DMS53 treated with DMSO at 0.1 percent for 48 hours (cell line): Measurements from ENCODE around the gene KBTBD3.

Source experiments
- DNase-seq: peaks from one replicate; lab custom pipeline; 2025; ENCODE audit not compliant: unreplicated experiment; lab: John Stamatoyannopoulos, UW

KBTBD3 gene, protein sequence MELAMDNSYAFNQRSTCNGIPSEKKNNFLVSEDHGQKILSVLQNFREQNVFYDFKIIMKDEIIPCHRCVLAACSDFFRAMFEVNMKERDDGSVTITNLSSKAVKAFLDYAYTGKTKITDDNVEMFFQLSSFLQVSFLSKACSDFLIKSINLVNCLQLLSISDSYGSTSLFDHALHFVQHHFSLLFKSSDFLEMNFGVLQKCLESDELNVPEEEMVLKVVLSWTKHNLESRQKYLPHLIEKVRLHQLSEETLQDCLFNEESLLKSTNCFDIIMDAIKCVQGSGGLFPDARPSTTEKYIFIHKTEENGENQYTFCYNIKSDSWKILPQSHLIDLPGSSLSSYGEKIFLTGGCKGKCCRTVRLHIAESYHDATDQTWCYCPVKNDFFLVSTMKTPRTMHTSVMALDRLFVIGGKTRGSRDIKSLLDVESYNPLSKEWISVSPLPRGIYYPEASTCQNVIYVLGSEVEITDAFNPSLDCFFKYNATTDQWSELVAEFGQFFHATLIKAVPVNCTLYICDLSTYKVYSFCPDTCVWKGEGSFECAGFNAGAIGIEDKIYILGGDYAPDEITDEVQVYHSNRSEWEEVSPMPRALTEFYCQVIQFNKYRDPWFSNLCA

DNA sequence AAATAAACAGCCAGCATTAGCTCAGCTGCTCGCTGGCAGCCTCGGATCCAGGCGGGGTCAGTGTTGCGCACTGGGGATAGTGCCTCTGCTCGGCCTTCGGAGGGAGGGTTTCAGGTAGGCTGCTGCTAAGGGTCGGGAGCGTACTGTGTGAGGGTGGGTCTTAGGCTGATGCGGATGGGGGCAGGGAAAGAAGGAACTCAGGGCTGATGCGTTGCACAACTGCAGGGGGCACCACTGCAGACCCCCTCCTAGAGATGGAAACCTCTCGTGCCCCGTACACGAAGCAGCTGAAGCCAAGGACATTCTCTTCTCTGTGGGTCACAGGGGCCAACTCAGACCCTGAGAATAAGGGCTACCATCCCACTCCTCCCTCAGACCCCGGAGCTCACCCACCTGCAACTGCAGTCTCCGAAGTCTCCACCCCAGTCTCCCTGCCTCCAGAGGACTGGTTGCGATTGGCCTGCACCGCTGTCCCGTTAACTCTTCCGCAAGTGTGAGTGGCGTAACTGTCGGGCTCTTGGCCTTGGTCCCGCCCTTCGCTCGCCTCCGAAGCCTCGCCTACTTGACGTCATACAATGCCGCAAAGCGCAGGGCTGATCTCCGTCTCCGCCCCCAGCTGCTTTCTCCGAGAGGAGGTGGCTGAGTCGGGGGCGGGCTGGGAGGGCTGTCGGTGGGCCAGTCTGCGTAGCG lies at the start of gene KBTBD3:
Gene KBTBD3, minus strand, starts transcription at position 429 of the 690 bp plus-strand sequence. CDS start 18,250 bp downstream, outside the sequence.
- peak; percentile 97 for DNase-seq

DNA sequence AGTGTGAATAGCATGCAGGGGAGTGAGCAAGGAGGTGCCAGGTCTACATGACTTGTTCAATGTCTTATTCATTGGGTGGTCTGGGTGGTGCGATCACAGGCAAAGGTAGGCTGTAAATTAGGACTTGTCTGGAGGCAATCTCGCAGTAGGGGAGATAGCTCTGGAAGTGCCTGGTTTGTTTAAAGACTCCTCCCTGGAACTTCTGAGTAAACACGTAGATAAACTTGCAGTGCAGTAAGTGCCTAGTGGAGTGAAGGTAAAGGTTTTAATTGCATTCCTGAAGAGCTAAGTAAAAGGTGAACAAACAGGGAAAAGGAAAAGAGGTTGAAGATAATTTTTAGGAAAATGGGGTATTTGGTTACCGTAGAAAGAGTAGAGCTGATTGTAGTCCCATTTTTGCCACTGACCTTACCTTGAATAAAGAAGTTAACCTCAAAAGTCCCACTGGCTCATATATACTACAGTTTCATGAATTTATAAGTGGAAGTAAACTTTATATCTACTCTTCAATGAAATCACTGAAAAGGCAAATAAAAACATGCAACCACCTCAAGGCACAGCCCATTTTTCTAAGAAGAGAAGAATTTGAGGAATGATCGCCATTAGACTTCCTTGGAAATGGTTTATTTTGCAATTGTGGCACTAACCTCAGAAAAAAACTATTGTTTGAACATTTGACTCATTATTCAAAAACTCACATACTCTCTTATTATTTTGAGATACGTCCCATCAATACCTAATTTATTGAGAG lies 44.6 kb upstream of the KBTBD3 start:
- DNase-seq: no peak

DNA sequence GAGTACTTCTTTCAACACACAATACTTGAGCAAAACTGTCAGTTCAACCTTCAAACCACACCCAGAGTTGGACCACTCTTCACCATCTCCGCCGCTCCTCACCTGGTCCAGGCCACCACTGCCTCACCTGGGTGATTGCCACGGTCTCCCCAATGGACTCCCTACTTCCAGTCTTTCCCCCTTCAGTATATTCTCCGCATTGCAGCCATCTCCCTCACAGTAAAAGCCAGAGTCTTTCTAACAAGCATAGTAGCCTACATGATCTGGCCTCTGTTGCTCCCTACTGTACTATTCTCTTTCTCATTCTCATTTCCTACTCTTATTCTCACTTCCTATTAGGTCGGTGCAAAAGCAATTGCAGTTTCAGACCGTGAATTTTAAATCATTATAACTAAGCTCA lies 28.8 kb upstream of the KBTBD3 start:
- no peak for DNase-seq

DNA sequence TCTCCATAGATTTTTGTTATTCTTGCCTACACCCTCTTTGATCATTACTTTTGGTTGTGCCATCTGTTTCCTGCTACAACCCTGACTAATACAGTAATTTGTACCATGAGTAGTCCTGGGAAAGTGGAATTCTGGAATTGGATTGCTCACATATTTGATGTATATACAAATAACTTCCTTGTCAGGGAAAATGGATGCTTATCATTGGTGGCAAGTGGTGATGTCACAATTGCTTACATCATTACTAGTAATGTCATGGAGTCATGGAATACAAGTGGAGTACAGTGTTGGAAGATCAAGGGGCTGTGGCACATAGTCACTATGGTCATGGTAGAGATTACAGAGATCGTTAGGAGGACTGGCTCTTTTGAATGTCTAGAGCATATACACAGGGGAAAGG lies 24.7 kb upstream of the KBTBD3 start:
- no peak for DNase-seq

DNA sequence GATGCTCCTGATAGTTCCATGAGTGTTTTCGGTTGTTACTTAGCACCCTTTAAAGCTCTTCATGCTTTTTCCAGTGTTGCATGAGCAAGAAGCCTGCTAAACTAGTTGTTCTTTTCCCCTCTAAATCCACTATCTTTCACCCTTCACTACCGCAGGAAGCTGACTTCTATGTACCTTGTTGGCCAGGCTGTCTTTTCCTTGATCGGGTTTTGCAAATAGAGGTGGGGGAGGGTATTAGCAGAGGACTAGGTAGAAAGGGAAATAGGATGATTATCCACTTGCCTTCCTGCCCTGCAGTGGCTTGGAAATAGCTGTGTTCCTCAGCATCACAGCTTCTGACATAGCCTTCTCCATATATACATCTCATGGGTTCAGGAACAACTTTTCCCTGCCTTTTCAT lies 24.2 kb upstream of the KBTBD3 start:
- DNase-seq: no peak

DNA sequence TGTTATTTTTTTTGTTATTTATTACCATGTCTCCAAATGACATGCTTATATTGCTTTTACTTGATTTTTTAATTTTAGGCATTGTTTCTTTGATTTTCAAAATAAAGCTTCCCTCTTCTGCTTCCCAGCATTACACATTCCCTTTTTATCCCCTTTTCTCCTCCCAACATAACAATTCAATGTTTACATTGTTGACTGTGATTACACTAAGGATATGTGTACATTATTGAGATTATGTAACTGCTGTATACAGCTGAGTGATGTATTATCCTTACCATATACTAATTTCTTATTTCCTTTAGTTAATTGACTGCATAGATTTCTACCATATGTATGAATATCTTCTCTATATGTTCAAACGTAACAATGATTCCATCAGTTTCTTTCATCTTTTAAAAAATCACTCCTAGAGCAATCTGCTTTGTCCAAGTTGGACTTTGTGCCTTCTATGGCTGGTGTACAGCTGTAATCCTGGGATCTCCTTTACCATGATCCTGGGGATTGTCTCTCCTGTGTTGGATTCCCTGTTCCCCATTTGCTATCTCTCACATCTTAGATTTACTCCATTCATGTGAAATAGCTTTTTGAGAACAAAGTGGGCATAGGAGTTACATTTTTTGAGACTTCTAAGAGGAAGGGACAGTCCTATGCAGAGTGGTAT lies 21.9 kb upstream of the KBTBD3 start:
- no peak for DNase-seq

DNA sequence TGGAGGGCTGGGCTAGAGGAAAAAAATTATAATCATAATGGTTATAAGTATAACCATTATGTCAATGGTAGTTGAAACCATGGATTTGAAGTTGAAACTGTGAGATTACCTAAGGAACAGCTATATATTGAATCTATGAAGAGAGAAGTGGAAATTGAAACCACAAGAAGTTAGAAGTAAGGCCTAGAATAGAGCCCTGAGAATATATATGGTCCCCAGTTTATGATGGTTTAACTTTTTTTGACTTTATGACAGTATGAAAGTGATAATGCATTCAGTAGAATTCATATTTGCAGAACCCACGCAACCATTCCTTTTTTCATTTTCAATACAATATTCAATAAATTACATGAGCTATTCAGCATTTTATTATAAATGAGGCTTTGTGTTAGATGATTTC lies 15.3 kb upstream of the KBTBD3 start:
- DNase-seq: no peak

DNA sequence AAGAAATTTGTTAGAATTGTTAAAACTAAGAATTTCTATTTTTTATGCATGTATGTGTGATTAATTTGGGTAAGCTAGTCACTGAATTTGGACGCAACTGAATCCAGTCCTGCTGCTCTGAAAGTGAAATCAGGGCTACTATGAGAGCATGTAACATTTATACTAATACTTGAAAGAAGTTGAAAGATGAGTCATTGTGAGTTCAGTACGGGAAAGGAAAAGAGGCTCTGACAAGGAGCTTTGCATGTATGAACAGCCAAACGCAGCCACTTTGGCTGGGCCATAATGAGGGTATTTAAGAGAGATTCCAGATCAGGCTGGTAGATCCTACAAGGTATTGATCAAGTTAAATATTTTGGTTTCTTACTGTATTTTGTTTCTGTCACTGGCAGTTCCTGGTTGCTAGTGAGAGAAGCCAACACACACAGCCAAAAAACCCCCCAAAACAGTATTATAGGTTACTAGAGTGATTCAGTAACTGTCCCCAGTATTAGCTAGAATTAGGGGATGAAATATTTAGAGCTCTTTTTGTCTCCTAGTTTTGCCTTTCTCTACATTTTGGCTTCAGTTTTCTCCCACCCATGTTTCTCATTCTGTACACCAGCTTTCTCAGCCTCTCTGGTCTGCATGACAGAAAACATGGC lies 14.5 kb upstream of the KBTBD3 start:
- no peak for DNase-seq

DNA sequence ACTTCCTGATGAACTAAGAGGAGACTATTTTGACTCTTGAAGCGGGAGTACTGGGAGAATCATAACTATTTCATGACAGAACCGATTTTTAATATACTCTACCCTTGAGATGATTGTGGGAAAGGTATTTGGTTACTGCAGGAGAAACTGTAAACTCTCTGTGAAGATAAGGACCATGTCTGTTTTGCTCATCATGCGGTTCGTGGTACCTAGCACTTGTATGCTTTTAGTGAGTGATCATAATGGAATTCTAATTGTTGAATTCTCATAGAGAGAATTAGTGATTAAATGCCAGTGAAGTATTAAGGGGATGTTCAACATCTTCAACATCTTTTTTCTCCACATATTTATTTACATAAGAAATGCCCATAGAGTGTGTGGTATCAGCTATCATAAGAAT lies 11.7 kb upstream of the KBTBD3 start:
- DNase-seq: no peak

DNA sequence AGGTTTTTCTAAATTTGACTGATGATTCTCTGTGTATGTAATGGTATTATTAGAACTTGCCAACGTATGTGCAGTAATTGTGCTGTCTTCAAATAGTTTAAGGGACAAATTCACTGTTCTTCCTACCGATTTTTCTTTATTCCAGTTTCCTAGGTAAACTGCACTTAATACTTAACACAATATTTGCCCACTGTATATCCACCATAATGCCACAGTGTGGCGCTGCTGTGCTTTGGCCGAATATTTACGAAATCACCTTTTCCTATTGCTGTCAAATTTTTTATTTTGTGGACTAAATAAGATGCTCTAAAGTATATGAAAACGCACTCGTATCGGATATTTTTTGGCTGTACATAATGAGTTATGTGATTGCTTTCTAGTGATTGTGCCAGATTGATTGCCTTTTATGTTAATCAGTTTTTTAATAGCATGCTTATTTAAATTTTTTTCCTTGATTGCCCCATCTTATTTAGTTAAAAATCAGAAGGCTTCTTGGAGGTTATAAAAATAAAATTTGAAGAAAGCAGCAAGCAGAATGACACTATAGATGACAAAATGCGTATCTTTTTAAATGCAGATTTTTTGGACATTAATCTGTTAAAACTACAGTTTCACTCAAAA lies 10.8 kb upstream of the KBTBD3 start:
- DNase-seq: peak; percentile 53

DNA sequence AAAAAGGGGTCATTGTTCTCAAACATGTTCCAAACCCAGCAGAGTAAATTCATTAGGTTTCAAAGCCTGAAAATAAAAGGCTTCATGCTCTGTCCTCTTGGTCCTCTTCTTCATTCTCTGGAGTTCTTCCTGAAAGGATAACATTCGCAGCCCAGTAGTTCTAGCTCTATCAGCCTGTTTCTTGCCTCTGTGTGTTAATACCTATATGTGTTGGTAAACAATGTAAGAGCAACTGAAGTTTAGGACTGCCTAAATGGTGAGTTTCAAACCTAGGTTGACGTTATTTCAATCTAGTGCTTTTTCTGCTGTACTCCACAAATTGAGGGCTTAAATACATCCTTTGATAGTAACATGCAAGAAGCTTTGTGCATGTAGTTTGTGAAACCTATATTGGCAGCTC lies 9.7 kb upstream of the KBTBD3 start:
- no peak for DNase-seq

DNA sequence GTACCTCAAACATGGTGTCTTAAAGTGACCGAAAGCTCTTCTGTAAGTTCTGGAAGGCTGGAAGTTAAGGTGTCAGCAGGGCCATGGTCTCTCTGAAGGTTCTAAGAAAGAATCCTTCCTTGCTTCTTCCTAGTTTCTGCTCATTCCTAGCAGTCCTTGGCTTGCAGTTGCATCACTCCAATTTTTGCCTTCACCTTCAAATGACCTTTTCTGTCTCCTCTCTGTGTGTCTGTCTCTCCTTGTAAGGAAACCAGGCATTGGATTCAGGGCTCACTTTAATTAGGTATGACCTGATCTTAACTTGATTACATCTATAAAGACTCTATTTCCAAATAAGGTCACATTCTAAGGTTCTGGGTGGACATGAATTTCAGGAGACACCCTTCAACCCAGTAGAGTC lies 9.0 kb upstream of the KBTBD3 start:
- no peak for DNase-seq

DNA sequence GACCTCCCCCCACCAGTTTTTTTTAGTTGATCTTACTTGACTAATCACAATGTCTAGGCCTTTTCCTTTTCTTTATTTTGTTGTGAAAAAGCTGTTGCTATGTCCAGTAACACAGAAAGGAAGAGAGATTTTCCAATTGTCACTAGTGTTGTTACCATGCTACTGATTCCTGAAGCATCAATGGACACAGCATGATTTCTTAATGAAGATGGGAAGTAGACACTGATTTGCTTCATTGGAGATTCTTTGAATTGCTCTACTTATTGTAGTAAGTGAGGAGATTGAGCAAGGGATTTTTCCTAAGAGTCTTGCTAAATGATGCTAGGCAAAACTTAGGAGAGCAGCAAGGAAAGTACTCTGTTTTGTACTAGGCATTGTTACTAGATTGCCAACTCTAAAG lies 4.9 kb upstream of the KBTBD3 start:
- no peak for DNase-seq

DNA sequence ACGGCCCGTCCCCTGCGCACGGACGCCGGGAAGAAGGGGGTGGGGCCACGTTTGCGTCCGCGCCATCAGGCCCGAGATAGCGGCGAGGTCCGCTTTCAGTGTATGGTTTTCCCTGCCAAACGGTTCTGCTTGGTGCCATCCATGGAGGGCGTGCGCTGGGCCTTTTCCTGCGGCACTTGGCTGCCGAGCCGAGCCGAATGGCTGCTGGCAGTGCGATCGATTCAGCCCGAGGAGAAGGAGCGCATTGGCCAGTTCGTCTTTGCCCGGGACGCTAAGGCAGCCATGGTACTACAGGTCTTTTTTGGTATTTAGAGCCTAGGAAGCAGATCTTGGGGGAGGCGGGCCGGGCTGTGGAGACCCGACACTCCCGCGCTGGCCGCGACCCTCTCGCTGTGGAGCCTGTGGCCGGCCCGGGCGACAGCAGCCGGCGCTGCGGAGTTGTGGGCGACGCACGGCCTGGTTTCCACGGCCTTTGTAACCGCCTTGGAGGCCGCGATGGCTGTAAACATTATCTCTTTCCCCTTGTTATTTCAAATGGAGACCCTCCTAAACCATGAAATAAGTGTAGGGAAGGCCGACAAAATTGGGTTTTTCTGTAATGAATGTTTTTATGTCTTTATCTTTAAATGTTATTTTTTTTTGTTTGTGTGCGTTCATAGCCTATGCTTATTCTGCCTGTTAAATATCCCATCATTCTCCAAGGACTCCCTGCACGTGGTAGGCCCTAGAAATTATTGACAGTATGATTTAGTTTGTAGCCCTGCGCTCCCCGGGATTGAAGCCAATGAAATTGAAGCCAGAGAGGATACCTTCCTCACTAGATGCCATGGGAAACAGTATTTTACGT lies 685 bp upstream of the KBTBD3 start, which contains the start of gene AASDHPPT:
Gene AASDHPPT, plus strand, starts transcription at position 54 of the 847 bp plus-strand sequence. Its CDS starts 49 bp downstream, at position 103.
- DNase-seq: peak; percentile 32

DNA sequence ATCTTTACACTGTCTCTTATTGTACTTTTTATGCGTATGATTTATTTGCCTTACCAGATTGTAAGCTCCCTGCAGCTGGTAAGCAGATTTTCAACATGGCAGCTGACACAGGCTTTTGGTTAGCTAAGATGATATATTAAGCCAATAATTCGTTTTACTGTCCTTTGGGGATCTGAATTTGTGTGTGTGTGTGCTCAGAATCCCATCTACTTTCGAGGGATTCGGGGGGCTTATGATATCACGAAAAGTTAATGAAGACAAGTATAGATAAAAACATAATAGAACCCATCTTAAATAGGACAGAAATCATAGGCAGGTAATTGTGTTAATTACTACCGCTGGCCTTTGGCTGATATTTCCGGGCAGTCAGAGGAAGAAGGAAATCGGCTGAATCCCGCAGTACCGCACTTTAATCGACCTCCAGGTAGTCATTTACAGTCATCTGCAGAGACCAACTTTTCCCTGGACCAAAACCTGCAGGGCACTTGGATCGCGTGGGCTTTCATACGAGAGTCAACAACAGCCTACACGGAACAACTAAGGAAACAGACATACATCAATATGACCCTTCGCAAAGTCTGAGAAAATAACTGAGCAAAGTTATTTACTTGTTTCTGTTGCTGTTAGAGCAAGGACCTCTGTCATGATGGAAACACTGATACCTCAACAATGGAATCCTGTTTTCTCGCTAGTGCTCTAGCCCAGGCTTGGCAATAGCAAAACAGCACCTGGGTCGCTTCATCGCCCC lies 802 bp downstream of the KBTBD3 start:
- no peak for DNase-seq

DNA sequence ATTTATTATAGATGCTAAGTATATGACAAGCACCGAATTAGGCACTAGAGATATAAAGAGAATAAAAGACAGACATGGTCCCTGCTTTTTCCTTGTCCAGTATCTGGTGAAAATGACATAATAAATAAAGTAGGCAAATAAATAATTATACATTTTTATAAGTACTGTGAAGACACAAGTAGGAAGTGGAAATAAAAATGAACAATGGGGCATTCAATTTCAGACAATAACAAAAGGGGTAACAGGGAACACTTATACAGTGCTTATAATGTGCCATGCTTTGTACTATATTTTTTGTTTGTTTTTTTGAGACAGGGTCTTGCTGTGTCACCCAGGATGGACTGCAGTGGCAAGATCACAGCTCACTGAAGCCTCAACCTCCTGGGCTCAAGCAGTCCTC lies 4.3 kb downstream of the KBTBD3 start:
- DNase-seq: no peak

DNA sequence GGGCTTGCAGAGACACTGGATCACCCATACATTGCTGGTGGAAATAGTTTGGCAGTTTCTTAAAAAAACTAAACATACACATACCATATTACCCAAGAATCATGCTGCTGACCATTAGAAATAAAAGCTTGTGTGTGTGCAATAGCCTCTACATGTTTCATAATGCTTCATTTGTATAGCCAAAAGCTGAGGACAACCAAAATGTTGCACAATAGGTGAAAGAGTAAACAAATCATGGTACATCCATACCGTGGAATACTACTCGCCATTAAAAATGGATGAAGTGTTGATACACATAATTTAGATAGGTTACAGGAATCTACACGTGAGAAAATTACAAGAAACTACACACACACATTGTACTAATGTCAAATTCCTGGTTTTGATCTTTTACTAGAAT lies 6.5 kb downstream of the KBTBD3 start:
- no peak for DNase-seq

DNA sequence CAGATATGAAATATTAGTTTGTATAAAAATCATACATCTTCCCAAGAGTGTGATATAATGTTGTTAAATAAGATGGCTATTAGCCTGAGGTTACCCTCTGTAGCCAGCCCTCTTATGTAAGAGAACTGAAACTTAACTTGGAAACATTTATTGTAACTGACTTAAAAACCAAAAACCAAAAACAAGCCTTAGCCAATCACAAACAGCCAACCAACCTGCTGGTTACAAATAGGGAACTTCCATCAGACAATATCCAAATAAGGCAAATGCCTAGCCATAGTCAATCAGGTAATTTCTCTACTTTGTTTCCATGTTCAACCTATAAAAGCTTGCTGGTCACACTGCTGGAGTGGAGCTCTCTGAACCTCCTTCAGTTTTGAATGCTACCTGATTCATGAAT lies 14.1 kb downstream of the KBTBD3 start:
- DNase-seq: no peak
